ENCODE data around the gene PRLR.

PRLR gene

GRCh38 chr5:35164860-35165542 is 65.3 kb downstream of the PRLR start:
- Histone ChIP-seq H3K9ac (ENCODE audit: insufficient read length) (no peak overlapping the region), H3K36me3 (ENCODE audit: insufficient read depth, low read length) (no peaks in the 10 kb centered on the region), H3K4me3 (no peak overlapping the region), H3K27ac (no peak overlapping the region), H3K9me3 (ENCODE audit: low read depth, low read length) (no peaks in the 10 kb centered on the region)
- no peak for TF ChIP-seq EZH2 (IDR thresholded peaks at IDR 0.05)
- no peak for TF ChIP-seq POLR2AphosphoS5 (IDR thresholded peaks at IDR 0.05; ENCODE audit: borderline replicate concordance, low read depth, low read length)
- no peak for TF ChIP-seq FOXP2 (optimal IDR thresholded peaks at IDR 0.05; ENCODE audit: control extremely low read depth, extremely low read length, insufficient read depth)
- no peak for DNase-seq (ENCODE audit: low read depth, low spot score)

- no peak for TF ChIP-seq EZH2 (IDR thresholded peaks at IDR 0.05)
- no peak for TF ChIP-seq FOXP2 (optimal IDR thresholded peaks at IDR 0.05; ENCODE audit: control extremely low read depth, extremely low read length, insufficient read depth)
- no peak for TF ChIP-seq POLR2AphosphoS5 (IDR thresholded peaks at IDR 0.05; ENCODE audit: borderline replicate concordance, low read depth, low read length)
- Histone ChIP-seq H3K4me3 (no peak overlapping the region), H3K9me3 (ENCODE audit: low read depth, low read length) (no peaks in the 10 kb centered on the region), H3K36me3 (ENCODE audit: insufficient read depth, low read length) (no peaks in the 10 kb centered on the region), H3K9ac (ENCODE audit: insufficient read length) (no peak overlapping the region), H3K27ac (no peak overlapping the region)
- DNase-seq (ENCODE audit: low read depth, low spot score), result no peak
Measured at GRCh38 chr5:35163710-35164033, 66.6 kb downstream of the PRLR start.

GRCh38 chr5:35162848-35163709 is 67.2 kb downstream of the PRLR start:
- DNase-seq (ENCODE audit: low read depth, low spot score), result no peak
- H3K27ac ChIP-seq, result no peak overlapping the region
- TF ChIP-seq POLR2AphosphoS5 (IDR thresholded peaks at IDR 0.05; ENCODE audit: borderline replicate concordance, low read depth, low read length) (no peak), FOXP2 (optimal IDR thresholded peaks at IDR 0.05; ENCODE audit: control extremely low read depth, extremely low read length, insufficient read depth) (no peak), EZH2 (IDR thresholded peaks at IDR 0.05) (no peak)
- no peaks in the 10 kb centered on the region for H3K9me3 ChIP-seq (ENCODE audit: low read depth, low read length)
- no peak overlapping the region for H3K4me3 ChIP-seq
- H3K9ac ChIP-seq (ENCODE audit: insufficient read length), result no peak overlapping the region
- no peaks in the 10 kb centered on the region for H3K36me3 ChIP-seq (ENCODE audit: insufficient read depth, low read length)

GRCh38 chr5:35161652-35162273 is 68.5 kb downstream of the PRLR start:
- DNase-seq (ENCODE audit: low read depth, low spot score), result no peak
- H3K36me3 ChIP-seq (ENCODE audit: insufficient read depth, low read length), result no peaks in the 10 kb centered on the region
- no peak overlapping the region for H3K9ac ChIP-seq (ENCODE audit: insufficient read length)
- TF ChIP-seq POLR2AphosphoS5 (IDR thresholded peaks at IDR 0.05; ENCODE audit: borderline replicate concordance, low read depth, low read length), result no peak
- TF ChIP-seq FOXP2 (optimal IDR thresholded peaks at IDR 0.05; ENCODE audit: control extremely low read depth, extremely low read length, insufficient read depth), result no peak
- no peak overlapping the region for H3K27ac ChIP-seq
- no peaks in the 10 kb centered on the region for H3K9me3 ChIP-seq (ENCODE audit: low read depth, low read length)
- no peak overlapping the region for H3K4me3 ChIP-seq

- TF ChIP-seq EZH2 (IDR thresholded peaks at IDR 0.05), result no peak
- TF ChIP-seq POLR2AphosphoS5 (IDR thresholded peaks at IDR 0.05; ENCODE audit: borderline replicate concordance, low read depth, low read length), result no peak
- no peak for TF ChIP-seq FOXP2 (optimal IDR thresholded peaks at IDR 0.05; ENCODE audit: control extremely low read depth, extremely low read length, insufficient read depth)
- H3K36me3 ChIP-seq (ENCODE audit: insufficient read depth, low read length), result no peaks in the 10 kb centered on the region
- H3K9me3 ChIP-seq (ENCODE audit: low read depth, low read length), result no peaks in the 10 kb centered on the region
- no peak overlapping the region for H3K9ac ChIP-seq (ENCODE audit: insufficient read length)
- H3K27ac ChIP-seq, result no peak overlapping the region
- no peak for DNase-seq (ENCODE audit: low read depth, low spot score)
- H3K4me3 ChIP-seq, result no peak overlapping the region
Measured at GRCh38 chr5:35160486-35161116, 69.7 kb downstream of the PRLR start.

- H3K9me3 ChIP-seq (ENCODE audit: low read depth, low read length), result no peaks in the 10 kb centered on the region
- no peak for DNase-seq (ENCODE audit: low read depth, low spot score)
- no peaks in the 10 kb centered on the region for H3K36me3 ChIP-seq (ENCODE audit: insufficient read depth, low read length)
- TF ChIP-seq FOXP2 (optimal IDR thresholded peaks at IDR 0.05; ENCODE audit: control extremely low read depth, extremely low read length, insufficient read depth), result no peak
- TF ChIP-seq EZH2 (IDR thresholded peaks at IDR 0.05), result no peak
- TF ChIP-seq POLR2AphosphoS5 (IDR thresholded peaks at IDR 0.05; ENCODE audit: borderline replicate concordance, low read depth, low read length), result no peak
- no peak overlapping the region for H3K9ac ChIP-seq (ENCODE audit: insufficient read length)
- H3K27ac ChIP-seq, result no peak overlapping the region
- H3K4me3 ChIP-seq, result no peak overlapping the region
Measured at GRCh38 chr5:35159370-35159742, 70.9 kb downstream of the PRLR start.

GRCh38 chr5:35158622-35159369 is 71.5 kb downstream of the PRLR start:
- Histone ChIP-seq H3K4me3 (no peak overlapping the region), H3K9ac (ENCODE audit: insufficient read length) (no peak overlapping the region), H3K36me3 (ENCODE audit: insufficient read depth, low read length) (no peaks in the 10 kb centered on the region), H3K9me3 (ENCODE audit: low read depth, low read length) (no peaks in the 10 kb centered on the region), H3K27ac (no peak overlapping the region)
- DNase-seq (ENCODE audit: low read depth, low spot score), result no peak
- TF ChIP-seq POLR2AphosphoS5 (IDR thresholded peaks at IDR 0.05; ENCODE audit: borderline replicate concordance, low read depth, low read length), result no peak
- no peak for TF ChIP-seq FOXP2 (optimal IDR thresholded peaks at IDR 0.05; ENCODE audit: control extremely low read depth, extremely low read length, insufficient read depth)
- no peak for TF ChIP-seq EZH2 (IDR thresholded peaks at IDR 0.05)

Data from SK-N-MC (cell line).